Measurements from ENCODE around the gene ABCC6.
"Not testable (repeated sequence)": the region's sequence is repeated elsewhere in the genome, so short reads cannot be mapped to it uniquely, and the experiment has no call there.

Gene ABCC6

GRCh38 chr16:16190546-16190945 lies 32.7 kb downstream of the ABCC6 start:
- DNase-seq (ENCODE audit: low spot score), result no peak

GRCh38 chr16:16189842-16190241 lies 33.5 kb downstream of the ABCC6 start:
- no peak for DNase-seq (ENCODE audit: low spot score)

GRCh38 chr16:16188827-16189226 lies 34.5 kb downstream of the ABCC6 start:
- DNase-seq (ENCODE audit: low spot score), result no peak

GRCh38 chr16:16186820-16187219 lies 36.5 kb downstream of the ABCC6 start:
- DNase-seq (ENCODE audit: low spot score), result no peak

GRCh38 chr16:16185095-16185494 lies 38.2 kb downstream of the ABCC6 start:
- no peak for DNase-seq (ENCODE audit: low spot score)

- DNase-seq (ENCODE audit: low spot score), result no peak
These were observed 38.7 kb downstream of the ABCC6 start for GRCh38 chr16:16184594-16184993.

GRCh38 chr16:16183562-16183961 lies 39.7 kb downstream of the ABCC6 start:
- DNase-seq (ENCODE audit: low spot score), result no peak

GRCh38 chr16:16182918-16183317 lies 40.4 kb downstream of the ABCC6 start:
- DNase-seq (ENCODE audit: low spot score), result no peak

- not testable (repeated sequence) for DNase-seq (ENCODE audit: low spot score)
These were observed 41.5 kb downstream of the ABCC6 start for GRCh38 chr16:16181748-16182147.

- DNase-seq (ENCODE audit: low spot score), result no peak
These were observed 44.7 kb downstream of the ABCC6 start for GRCh38 chr16:16178455-16179162.

GRCh38 chr16:16176328-16176727 lies 47.0 kb downstream of the ABCC6 start:
- DNase-seq (ENCODE audit: low spot score), result no peak

- no peak for DNase-seq (ENCODE audit: low spot score)
These were observed 48.0 kb downstream of the ABCC6 start for GRCh38 chr16:16175296-16175695.

- DNase-seq (ENCODE audit: low spot score), result no peak
These were observed 50.3 kb downstream of the ABCC6 start for GRCh38 chr16:16172991-16173390.

GRCh38 chr16:16171332-16171919 lies 51.9 kb downstream of the ABCC6 start:
- DNase-seq (ENCODE audit: low spot score), result no peak

- DNase-seq (ENCODE audit: low spot score), result no peak
These were observed 53.7 kb downstream of the ABCC6 start for GRCh38 chr16:16169615-16170014.

- no peak for DNase-seq (ENCODE audit: low spot score)
These were observed 54.9 kb downstream of the ABCC6 start for GRCh38 chr16:16168431-16168830.

- DNase-seq (ENCODE audit: low spot score), result no peak
These were observed 55.4 kb downstream of the ABCC6 start for GRCh38 chr16:16167927-16168326.

- DNase-seq (ENCODE audit: low spot score), result no peak
These were observed 56.3 kb downstream of the ABCC6 start for GRCh38 chr16:16166949-16167348.

GRCh38 chr16:16166085-16166484 lies 57.2 kb downstream of the ABCC6 start:
- no peak for DNase-seq (ENCODE audit: low spot score)

GRCh38 chr16:16164243-16164642 lies 59.1 kb downstream of the ABCC6 start:
- no peak for DNase-seq (ENCODE audit: low spot score)

GRCh38 chr16:16163571-16163970 lies 59.7 kb downstream of the ABCC6 start:
- DNase-seq (ENCODE audit: low spot score), result no peak

- DNase-seq (ENCODE audit: low spot score), result no peak
These were observed 60.2 kb downstream of the ABCC6 start for GRCh38 chr16:16163109-16163508.

- no peak for DNase-seq (ENCODE audit: low spot score)
These were observed 60.7 kb downstream of the ABCC6 start for GRCh38 chr16:16162591-16162990.

GRCh38 chr16:16161840-16162239 lies 61.5 kb downstream of the ABCC6 start:
- not testable (repeated sequence) for DNase-seq (ENCODE audit: low spot score)
